CD1c-positive myeloid dendritic cell (primary cell): ENCODE results near the gene SCRN1.

Source experiments
- DNase-seq: peaks from one replicate; pipeline ENCODE4 v3.0.0-alpha.2; 2016; ENCODE audit errors: extremely low spot score

Gene SCRN1

GRCh38 chr7:29926741-29927140 lies 62.9 kb downstream of the SCRN1 start:
- no peak for DNase-seq

GRCh38 chr7:29926216-29926615 lies 63.4 kb downstream of the SCRN1 start:
- no peak for DNase-seq

GRCh38 chr7:29924684-29925083 lies 64.9 kb downstream of the SCRN1 start:
- DNase-seq: no peak

DNA sequence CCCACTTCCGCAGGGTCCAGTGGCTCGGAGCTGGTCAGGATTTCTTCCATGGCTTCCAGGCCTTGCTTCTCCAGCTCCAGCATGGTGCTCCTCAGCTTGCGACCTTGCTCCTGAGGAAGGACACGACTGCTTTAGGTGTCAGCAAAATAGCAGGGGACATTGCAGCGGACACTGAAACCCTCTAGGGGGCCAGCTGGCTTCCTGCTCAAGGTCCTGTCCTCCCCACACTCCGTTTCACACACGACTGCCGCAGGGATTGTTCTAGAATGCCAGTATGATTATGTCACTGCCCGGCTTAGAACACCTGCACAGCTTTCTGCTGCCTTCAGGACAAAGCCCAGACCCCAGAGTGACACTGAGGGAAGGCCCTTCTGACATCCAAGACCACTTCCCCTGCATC lies 65.6 kb downstream of the SCRN1 start:
- no peak for DNase-seq

- no peak for DNase-seq
Observed at GRCh38 chr7:29922921-29923700, 66.5 kb downstream of the SCRN1 start.

GRCh38 chr7:29921404-29922010 lies 68.1 kb downstream of the SCRN1 start:
- peak; percentile 66 for DNase-seq

- no peak for DNase-seq
Observed at GRCh38 chr7:29920491-29920890, 69.1 kb downstream of the SCRN1 start.

GRCh38 chr7:29919790-29920189 lies 69.8 kb downstream of the SCRN1 start:
- no peak for DNase-seq

DNA sequence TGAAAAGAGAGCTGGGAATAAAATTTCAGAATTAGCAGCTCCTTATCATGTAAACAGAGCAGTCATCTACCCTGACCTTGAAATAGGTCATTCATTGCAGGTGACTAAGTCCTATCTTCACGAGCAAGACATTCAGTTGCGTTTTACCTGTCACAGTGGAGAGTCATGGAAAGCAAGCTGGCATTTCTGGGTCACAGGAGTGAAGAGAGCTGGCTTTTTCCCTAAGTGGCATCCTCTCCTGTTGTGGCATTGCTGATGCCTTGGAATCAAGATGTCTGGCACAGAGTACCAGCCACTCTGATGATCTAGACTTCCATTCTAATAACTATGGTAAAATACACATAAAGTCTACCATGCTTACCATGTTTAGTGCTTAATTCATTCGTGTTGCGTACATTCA lies 70.8 kb downstream of the SCRN1 start:
- DNase-seq: no peak

DNA sequence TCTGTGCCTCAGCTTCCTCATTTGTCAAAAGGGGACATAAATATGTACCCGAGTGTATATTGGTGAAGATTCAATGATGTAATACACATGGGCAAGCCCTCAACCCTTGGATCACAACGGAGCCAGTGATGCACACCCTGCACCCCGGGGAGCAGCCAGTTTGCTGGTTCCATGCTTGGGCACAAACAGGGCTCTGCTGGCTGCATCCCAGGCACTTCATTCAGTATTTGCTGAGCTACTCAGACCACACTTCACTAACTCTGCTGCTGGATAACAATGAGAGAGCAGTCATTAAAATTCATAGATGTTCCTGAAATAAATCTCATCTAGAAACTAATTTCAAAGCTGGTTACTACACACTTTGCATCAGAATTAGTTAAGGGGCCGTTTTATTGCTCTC lies 72.0 kb downstream of the SCRN1 start:
- no peak for DNase-seq

DNA sequence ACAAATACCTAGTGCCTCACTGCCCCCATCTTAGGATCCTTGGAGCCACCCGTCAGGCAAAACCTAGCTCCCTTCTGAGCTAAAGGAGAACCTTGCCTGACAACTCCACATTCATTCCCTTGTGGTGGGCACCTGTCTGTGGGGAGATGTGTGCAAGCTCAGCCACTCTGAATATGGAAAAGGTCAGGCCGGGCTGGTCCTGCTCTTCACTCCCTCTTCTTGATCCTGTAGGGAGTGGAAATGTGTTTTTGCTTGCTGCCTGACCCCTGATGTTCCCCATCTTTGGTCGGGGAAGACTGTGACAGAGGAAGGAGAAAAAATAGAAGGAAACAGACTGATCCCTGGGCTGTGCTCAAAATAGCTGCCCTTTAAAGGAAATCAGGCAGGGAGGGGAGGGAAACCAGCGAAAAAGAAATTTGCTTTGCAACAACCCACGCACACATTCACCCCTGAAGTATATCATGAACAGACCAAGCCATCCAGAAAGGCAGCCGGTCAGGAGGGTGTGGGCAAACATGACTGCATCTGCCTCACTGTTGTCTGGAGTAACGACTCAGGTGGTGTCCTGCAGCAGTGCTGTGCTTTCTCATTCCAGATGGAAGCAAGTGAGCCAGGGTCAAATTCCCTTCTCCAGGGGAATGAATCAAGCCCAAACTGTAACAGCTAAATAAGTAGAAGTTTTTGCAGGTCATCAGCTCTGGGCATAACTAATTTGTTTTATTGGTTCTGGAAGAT lies 74.0 kb downstream of the SCRN1 start:
- DNase-seq: no peak

- DNase-seq: no peak
Observed at GRCh38 chr7:29914180-29914579, 75.4 kb downstream of the SCRN1 start.

DNA sequence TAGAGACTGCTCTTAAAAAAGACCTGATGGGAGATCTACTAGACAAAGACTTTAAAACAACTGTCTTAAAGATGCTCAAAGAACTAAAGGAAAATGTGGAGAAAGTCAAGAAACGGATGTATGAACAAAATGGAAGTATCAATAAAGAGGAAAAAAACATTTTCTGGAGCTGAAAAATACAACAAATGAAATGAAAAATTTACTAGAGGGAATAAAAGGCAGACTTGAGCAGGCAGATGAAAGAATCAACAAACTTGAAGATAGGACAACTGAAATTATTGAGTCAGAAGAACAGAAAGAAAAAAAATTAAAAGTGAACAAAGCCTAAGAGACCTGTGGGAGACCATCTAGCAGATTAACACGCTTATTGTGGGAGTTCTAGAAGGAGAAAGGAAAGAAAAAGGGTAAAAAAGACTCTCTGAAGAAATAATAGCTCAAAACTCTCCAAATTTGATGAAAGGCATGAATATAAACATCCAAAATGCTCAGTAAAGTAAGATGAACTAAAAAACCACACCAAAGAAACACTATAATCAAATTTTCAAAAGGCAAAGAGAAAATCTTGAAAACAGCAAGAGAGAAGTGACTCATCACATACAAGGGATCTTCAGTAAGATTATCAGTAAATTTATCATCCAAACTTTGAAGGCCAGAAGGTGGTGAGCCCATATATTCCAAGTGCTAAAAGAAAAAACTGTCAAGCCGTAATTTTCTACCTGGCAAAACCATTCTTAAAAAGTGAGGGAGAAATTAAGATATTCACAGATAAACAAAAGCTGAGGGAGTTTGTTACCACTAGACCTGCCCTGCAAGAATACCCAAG lies 83.2 kb downstream of the SCRN1 start:
- DNase-seq: no peak

DNA sequence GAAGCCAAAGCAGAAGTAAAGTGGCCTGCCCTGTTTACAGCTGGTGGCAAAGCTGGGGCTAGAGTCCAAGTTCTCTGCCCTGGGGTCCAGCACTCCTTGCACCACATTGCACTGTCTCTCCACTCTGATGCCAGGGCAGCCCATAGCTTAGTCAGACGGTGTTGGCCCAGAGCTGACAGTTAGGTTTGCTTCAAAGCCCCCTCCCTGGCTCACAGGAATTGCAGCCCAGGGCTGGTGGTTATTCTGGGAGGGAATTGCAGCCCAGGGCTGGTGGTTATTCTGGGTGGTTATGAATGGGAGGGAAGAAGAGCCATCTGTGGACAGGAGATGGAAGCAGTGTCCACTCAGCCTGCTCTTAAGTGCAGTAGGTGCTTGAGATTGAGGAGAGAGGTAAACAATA lies 88.9 kb downstream of the SCRN1 start:
- no peak for DNase-seq

DNA sequence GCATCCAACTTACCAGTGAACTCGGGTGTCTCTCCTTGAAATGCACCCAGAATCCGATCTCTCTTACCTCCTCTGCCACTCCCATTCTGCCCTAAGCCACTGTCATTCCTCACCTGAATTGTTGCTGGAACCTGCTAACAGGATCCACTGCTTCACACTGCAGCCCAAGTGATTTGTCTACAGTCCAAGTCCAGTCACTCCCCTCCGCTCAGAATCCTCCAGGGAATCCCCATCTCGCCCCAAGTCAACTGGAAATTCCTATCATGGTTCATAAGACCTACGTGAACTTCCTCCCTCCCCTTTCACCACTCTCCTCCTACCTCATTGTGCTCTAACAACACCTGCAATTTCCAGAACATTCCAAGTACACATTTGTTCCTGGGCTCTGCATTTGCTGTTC lies 91.3 kb downstream of the SCRN1 start:
- DNase-seq: no peak

DNA sequence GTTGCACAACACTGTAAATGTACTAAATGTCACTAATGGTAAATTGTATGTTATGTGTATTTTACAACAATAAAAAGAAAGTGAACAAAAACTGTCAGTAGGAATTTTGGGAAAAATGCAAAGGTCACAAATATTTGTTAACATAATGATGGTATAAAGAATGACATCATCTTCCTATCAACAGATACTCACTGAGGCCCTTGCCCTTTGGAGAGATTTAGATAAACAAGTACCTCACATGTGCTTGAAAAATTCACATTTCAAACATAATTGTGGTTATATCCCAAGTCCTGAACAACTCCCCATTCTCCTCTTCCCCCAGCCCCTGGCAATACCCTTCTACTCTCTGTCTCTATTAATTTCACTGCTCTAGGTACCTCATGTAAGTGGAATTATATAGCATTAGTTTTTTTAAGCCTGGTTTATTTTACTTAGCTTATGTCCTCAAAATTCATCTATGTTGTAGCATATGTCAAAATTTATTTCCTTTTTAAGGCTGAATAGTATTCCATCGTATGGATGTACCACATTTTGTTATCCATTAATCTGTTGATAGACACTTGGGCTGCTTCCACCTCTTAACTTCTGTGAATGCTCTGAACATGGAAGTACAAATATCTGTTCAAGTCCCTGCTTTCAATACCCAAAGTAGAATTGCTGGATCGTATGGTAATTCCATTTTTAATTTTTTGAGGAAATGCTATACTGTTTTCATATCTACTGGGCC lies 92.8 kb downstream of the SCRN1 start:
- DNase-seq: no peak

DNA sequence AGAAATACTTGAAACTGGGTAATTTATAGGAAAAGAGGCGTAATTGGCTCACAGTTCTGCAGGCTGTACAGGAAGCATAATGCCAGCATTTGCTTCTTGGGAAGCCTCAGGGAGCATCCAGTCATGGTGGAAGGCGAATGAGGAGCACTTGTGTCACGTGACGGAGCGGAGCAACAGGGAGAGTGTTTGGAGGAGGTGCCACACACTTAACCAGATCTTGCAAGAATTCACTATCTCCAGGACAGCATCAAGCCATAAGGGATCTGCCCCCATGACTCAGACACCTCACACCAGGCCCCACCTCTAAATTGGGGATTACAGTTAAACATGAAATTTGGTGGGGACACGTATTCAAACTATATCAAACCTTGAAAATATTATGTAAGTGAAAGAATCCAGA lies 94.0 kb downstream of the SCRN1 start:
- DNase-seq: no peak

DNA sequence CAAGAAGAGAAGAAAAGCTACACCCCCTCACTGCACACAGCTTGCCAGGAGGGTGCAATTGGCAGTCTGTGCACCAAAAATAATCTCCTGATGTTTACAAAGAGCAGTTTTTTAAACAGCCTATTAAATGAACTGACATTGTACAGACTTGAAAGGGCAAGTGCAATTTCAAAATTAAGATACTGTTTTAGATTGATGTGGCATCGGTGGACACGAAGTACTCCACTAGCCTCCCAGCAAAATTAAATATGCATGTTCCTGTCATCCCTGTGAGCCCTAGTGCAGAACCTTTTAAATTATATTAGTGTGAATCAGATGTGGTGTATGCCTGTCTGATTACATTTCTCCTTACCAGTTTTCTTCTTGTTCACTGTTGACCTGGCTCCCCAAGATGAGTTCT lies 95.3 kb downstream of the SCRN1 start:
- no peak for DNase-seq

DNA sequence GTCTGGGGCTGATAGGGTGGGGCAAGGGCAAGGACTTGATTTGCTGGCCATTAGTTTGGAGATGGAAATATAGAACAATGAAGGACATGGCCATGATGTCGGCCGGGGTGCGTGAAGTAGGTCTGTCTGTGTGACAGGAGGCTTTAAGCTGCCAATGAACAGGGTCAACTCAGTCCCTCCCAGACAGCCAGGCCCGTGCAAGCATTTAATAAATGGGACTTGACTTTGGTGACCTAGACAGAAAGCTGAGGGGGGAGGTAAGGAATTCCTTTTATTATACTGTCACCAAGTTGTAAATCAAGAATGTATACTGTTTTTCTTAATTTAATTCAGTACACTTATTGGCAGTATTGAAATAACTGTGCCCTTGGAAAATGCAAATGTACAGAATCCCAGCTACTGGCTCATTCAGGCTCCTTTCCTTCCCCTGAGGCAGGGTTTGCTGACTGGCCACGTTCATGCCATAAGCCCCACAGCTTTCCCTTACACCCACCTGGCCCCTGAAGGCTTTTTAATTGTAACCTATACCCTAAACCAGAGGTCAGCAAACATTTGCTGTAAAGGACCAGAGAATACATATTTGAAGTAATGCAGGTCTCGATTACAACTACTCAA lies 96.1 kb downstream of the SCRN1 start:
- no peak for DNase-seq

DNA sequence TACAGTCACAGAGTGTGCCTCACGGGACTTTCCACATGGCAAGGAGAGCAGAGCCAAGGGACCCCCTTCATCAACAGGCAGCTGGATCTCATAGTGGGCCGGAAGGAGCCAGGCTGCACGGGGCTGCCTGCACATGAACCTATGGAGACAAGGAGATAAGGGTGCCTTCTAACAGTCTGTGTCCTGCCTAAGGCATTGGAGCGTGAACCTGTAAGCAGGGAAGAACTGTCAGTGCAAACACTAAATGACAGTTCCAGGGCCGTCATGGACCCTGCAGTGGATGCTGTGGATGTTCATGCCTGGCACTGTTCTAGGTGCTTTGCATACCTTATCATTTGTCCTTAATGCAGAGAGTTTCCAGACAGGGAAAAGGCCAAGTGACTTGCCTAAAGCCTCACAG lies 97.4 kb downstream of the SCRN1 start:
- no peak for DNase-seq

DNA sequence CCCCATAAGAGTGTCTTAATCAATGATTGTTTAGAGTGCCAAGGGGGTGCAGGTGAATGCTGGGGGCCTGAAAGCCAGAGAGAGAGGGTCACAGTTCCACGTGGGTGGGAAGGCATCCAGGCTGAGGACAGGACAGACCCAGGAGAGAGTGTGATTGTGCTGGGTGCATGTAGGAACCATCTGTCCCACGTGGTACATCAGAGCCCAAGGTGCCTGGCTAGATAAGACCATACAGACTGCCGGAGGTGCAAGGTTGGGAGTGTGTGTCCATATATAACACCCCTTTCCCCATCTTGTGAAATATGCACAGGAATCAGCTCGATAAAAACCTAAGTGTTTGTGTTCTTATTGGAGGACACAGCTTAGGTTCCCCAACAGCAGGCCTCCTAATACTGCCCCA lies 97.8 kb downstream of the SCRN1 start:
- DNase-seq: no peak
